HepG2 (cell line): ENCODE measurements around the gene SPOP. TPM values are rescaled to one million over a fixed set of nuclear protein-coding genes. Genes with fewer than 3 reads are reported as not detected.

ENCODE experiments used
- SATB2 ChIP-seq: sonication (generic); formaldehyde crosslinking; IDR thresholded peaks from 2 replicates; pipeline ENCODE4 v1.5.0; 2020; ENCODE audit warnings: missing genetic modification reagents
- SP140L ChIP-seq: sonication (generic); formaldehyde crosslinking; IDR thresholded peaks from 2 replicates; pipeline ENCODE4 v1.4.0; 2020; ENCODE audit warnings: missing genetic modification reagents, borderline replicate concordance
- SP5 ChIP-seq: IDR thresholded peaks from 2 replicates; pipeline ENCODE4 v1.6.1; 2016; ENCODE audit warnings: low read depth, borderline replicate concordance
- polyA plus RNA-seq, 8 experiments: library from polyadenylated mRNA; depleted of rRNA in 3 of 8; stranded (reverse) in 7 of 8; unstranded in 1 of 8; fragments of >200 nt; fragmentation: Illumina TruSeq in 4 of 8; extraction: Trizol in 4 of 8; gene quantifications; 2 replicates each; pipeline versions ENCODE4 v1.2.1 to v1.2.3, GENCODE V29; 2011 to 2016; ENCODE audit warnings: low read depth in 4 of 8, missing spikeins in 1 of 8, mixed read lengths in 1 of 8; ENCODE audit not compliant: insufficient read depth in 1 of 8
- total RNA-seq, 5 experiments: library from RNA; depleted of rRNA; stranded (reverse); fragments of >200 nt; fragmentation: Illumina TruSeq; extraction: Trizol; gene quantifications; 2 replicates each; pipeline ENCODE4 v1.2.3, GENCODE V29; 2016; ENCODE audit warnings: low read depth in 1 of 5
- TF ChIP-seq, protein P1 (sequence below), 2 experiments: IDR thresholded peaks; 2 replicates each; pipeline ENCODE4 v1.6.1; 2011 to 2012; ENCODE audit warnings: low read length in 2 of 2, borderline replicate concordance in 1 of 2, low read depth in 1 of 2, mild to moderate bottlenecking in 1 of 2, moderate library complexity in 1 of 2
- TF ChIP-seq, protein P2 (sequence below): sonication (generic); formaldehyde crosslinking; IDR thresholded peaks from 2 replicates; pipeline ENCODE4 v1.4.0; 2020; ENCODE audit warnings: missing genetic modification reagents
- TF ChIP-seq, protein P3 (sequence below): sonication (generic); formaldehyde crosslinking; IDR thresholded peaks from 2 replicates; pipeline ENCODE4 v1.4.0; 2020; ENCODE audit warnings: missing genetic modification reagents, mild to moderate bottlenecking, borderline replicate concordance

Gene SPOP
- total and polyA plus RNA-seq, 2 of the 13 experiments (the other 11 are each of a cell fraction or from before 2014, with no cell fraction given), result 52.8 to 60.8 TPM

DNA sequence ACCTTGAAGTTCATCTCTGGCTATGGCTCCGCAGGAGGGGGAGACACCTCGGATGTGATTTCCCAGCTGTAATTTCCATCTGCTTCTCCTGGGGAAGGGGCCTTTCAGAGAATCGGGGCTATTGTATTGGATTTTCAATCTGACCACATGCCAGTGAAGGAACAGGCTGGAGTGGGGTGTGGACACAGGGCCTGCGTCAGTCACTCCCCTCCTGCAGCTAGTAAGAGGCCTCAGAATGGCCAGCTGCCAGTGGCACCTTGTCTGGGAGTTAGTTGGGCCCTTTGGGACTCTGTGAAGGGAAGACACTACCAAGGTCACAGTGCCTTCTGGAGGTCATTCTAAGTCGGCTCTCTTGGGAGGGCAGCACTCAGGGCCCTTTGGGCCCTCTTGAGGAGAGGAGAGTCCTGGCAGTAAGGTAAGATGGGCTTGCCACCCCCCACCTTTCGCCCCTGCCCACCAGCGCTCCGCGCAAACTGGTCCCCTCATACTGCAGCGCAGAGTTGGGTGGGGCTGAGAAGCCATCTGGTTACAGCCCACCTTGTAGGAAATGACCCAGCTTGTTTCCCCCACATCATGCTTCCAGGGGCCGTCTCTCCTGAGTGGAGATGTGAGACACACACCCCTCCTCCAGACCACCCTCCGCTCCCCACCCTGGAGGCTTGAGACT, 96.8 kb downstream of the SPOP start (continued):
- TF ChIP-seq, protein P1, sequence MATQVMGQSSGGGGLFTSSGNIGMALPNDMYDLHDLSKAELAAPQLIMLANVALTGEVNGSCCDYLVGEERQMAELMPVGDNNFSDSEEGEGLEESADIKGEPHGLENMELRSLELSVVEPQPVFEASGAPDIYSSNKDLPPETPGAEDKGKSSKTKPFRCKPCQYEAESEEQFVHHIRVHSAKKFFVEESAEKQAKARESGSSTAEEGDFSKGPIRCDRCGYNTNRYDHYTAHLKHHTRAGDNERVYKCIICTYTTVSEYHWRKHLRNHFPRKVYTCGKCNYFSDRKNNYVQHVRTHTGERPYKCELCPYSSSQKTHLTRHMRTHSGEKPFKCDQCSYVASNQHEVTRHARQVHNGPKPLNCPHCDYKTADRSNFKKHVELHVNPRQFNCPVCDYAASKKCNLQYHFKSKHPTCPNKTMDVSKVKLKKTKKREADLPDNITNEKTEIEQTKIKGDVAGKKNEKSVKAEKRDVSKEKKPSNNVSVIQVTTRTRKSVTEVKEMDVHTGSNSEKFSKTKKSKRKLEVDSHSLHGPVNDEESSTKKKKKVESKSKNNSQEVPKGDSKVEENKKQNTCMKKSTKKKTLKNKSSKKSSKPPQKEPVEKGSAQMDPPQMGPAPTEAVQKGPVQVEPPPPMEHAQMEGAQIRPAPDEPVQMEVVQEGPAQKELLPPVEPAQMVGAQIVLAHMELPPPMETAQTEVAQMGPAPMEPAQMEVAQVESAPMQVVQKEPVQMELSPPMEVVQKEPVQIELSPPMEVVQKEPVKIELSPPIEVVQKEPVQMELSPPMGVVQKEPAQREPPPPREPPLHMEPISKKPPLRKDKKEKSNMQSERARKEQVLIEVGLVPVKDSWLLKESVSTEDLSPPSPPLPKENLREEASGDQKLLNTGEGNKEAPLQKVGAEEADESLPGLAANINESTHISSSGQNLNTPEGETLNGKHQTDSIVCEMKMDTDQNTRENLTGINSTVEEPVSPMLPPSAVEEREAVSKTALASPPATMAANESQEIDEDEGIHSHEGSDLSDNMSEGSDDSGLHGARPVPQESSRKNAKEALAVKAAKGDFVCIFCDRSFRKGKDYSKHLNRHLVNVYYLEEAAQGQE (IDR thresholded peaks at IDR 0.05; ENCODE audit: borderline replicate concordance in 1 of 2, low read depth in 1 of 2, low read length in 2 of 2), result no peak
- TF ChIP-seq SP5 (CRISPR knock-in tag) (no peak), SP140L (no peak), SATB2 (no peak)
- TF ChIP-seq, protein P2, sequence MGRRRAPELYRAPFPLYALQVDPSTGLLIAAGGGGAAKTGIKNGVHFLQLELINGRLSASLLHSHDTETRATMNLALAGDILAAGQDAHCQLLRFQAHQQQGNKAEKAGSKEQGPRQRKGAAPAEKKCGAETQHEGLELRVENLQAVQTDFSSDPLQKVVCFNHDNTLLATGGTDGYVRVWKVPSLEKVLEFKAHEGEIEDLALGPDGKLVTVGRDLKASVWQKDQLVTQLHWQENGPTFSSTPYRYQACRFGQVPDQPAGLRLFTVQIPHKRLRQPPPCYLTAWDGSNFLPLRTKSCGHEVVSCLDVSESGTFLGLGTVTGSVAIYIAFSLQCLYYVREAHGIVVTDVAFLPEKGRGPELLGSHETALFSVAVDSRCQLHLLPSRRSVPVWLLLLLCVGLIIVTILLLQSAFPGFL (CRISPR knock-in tag), result no peak
- TF ChIP-seq, protein P3, sequence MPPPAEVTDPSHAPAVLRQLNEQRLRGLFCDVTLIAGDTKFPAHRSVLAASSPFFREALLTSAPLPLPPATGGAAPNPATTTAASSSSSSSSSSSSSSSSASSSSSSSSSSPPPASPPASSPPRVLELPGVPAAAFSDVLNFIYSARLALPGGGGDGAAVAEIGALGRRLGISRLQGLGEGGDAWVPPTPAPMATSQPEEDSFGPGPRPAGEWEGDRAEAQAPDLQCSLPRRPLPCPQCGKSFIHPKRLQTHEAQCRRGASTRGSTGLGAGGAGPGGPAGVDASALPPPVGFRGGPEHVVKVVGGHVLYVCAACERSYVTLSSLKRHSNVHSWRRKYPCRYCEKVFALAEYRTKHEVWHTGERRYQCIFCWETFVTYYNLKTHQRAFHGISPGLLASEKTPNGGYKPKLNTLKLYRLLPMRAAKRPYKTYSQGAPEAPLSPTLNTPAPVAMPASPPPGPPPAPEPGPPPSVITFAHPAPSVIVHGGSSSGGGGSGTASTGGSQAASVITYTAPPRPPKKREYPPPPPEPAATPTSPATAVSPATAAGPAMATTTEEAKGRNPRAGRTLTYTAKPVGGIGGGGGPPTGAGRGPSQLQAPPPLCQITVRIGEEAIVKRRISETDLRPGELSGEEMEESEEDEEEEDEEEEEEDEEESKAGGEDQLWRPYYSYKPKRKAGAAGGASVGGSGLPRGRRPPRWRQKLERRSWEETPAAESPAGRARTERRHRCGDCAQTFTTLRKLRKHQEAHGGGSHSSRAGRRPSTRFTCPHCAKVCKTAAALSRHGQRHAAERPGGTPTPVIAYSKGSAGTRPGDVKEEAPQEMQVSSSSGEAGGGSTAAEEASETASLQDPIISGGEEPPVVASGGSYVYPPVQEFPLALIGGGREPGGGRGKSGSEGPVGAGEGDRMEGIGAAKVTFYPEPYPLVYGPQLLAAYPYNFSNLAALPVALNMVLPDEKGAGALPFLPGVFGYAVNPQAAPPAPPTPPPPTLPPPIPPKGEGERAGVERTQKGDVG, result no peak
